ENCODE data around the gene KCNH6.

KCNH6 gene

DNA sequence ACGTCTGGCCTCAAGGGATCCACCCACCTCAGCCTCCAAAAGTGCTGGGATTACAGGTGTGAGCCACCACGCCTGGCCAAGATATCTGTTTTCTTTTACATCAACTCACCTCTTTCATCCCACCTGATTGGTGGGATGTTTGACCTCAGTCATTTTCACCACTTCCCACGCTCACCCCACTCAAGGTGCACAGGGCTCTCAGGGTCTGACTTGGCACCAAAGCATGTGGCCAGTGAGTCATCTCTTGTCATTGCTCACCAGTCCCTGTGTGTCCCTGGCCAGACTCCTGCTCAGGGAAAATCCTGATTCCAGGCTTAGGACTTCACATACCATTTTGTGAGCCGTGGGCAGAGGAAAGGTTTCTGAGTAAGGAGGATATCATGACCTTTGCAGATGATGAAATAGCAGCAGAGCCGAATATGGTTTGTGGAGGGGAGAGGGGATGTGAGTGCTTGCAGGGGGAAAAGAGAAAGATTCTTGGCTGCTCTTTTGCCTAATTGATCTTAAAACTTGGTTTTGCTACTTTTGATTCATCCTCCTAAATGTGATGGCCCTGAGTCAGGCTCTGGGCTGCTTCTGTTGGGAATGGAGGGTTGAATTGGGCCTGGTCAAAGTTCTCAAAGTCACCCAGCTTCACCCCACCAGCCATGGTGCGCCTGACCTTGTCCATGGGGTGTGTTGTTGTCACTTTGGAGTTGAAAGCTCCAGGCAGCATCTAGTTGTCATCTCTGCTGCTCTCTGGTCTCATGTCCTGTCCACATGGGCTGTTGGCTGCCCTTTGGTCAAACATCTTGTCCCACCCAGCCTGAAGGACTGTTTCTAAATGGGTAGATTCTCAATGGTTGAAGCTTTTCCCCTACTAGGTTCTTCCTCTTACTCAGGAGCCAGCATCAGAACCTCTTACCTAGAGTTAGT, 6.0 kb upstream of the KCNH6 start:
- no peak for TF ChIP-seq CTCF (IDR thresholded peaks at IDR 0.05)

DNA sequence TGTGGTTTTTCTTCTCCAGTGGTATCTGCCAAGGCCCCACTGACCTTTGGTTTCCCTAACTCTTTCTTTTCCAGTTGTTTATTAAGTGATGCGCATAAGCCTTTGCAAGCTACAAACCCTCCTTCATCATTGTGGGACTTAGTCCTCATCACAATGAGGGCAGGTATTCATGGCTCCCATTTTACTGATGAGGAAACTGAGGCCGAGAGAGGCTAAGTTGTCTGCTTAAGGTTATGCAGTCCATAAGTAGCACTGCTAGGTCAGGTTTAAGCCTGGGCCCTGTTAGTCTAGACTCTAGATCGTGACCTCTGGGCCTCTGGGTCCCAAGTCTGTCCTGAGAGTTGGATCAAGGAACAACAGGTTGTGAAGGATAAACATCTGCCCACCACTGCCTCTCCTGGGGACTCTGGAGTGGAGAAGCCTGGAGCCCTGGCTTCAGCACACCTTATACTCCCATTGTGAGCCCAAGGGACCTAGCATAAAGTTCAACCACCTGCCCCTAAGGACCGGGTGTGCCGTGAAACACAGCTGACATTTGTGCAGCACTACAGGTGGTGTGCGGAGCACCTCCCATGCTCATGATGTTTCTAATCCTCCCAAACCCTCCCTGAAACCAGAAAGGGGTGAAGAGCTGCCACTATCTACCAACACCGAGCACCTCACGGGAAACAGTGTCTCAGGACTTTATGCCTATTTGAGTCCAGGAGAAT, 5.2 kb upstream of the KCNH6 start:
- no peak for TF ChIP-seq CTCF (IDR thresholded peaks at IDR 0.05)

DNA sequence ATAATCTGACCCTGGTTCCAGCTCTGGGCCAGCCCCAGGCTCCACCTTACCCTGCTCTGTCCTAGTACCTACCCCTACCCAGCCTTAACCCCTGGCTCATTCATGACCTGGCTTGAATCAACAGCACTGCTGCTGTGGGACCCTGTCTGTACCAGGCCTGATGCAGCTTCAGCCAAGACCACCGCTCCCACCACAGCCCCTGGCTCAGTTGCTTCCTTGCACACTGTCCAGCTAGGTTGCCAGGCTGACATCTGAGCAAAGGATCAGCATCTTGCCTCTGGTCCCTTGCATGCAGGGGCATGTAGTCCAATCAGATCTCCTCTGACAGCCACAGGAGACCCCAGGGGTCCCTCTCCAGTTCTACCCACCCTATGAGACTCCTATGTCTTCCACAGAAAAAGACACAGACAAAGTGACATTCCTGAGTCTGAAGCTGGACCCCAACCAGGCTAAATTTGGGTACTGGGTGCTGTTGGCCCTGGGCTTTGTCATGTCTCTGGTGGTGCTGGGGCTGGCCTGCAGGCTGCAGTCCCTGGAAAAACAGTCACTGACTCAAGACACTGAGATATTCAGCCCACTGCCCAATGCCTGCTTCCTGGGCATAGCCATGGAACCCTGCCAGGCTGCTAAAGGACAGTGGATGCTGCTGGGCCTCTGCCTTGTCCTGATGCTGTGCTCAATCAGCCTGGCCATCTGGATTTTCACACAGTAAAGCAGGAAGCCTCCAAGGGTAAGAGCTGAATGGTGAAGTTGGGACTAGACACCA, 3.9 kb upstream of the KCNH6 start:
- no peak for TF ChIP-seq CTCF (IDR thresholded peaks at IDR 0.05)

DNA sequence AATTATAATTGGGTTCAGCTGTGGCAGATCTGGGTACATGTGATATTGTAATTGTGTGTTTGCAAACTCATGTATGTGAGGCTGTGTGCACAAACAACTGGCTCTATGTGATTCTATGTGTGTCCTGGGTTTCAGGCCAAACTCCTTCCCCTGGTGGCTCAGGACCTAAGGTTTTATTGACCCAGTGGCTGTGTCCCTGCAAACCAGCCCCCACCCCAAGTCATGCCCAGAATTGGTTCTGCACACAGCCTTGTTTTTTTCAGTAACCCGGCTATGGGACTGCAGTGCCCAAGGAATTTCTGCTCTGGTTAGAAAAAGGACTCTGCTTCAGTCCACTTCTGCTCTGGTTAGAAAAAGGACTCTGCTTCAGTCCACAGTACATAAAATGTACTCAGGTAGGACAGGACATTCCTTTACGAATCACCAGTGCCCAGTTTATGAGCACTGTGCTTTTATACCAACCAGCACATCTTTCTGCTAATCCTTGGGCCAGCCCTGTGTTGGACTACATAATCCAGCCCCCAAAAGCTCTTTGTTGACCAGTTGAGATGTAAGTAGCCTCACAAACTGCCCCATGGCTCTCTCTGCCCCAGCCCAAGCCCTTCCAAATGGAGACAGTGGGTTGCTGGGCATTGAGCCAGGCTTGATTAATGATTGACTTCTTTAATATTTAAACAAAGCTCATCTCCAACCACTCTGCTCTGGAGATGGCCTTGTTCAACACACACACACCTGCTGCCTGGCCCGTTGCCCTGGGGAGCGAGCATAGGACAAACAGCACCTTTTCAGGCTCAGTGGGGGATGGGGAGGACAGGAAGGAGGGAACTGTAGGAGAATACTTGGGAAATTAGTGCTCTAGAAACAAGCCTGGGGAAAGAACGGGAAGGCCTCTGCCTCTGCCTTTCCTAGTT, 2.9 kb upstream of the KCNH6 start:
- TF ChIP-seq CTCF (IDR thresholded peaks at IDR 0.05), result no peak

DNA sequence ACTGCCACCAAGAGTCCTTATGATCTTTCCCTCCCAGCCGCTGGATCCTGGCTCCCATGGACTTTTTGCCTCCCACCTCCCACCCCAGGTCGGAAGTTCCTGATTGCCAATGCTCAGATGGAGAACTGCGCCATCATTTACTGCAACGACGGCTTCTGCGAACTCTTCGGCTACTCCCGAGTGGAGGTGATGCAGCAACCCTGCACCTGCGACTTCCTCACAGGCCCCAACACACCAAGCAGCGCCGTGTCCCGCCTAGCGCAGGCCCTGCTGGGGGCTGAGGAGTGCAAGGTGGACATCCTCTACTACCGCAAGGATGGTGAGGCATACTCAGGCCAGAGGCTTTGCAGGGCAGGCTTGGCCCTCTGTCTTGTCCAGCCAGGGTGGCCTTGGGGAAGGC, 893 bp downstream of the KCNH6 start:
- TF ChIP-seq CTCF (IDR thresholded peaks at IDR 0.05), result no peak

GRCh38 chr17:63525190-63525946, 2.2 kb downstream of the KCNH6 start:
- no peak for TF ChIP-seq CTCF (IDR thresholded peaks at IDR 0.05)

All from LNCAP (cell line).